ENCODE measurements around the gene SSPN. TPM values are rescaled to one million over a fixed set of nuclear protein-coding genes. Genes with fewer than 3 reads are reported as not detected.
A peak's percentile ranks its signal among the peaks of the same experiment; 100 is the strongest.

Gene SSPN
- total RNA-seq, 1 experiment from 2014 or later: 0.21 TPM

GRCh38 chr12:26246483-26247164 lies 51.3 kb downstream of the SSPN start:
- peak; percentile 82 for DNase-seq (ENCODE audit: unreplicated experiment)
- POLR2A ChIA-PET: interaction anchor here (0.5 to 1.9 kb wide), 13 partner anchors 18 to 149 kb away, joined by 3 to 16 read pairs (median 4); partner anchors contain the start of gene BHLHE41
- intact Hi-C loops (cut with micrococcal nuclease): no loop called here
- Mint-ChIP-seq H3K36me3 (ENCODE audit: insufficient read depth, unreplicated experiment) (peaks cover 3% of the 10 kb centered on the region), H3K9me3 (ENCODE audit: unreplicated experiment) (peaks cover 7% of the 10 kb centered on the region), H3K27me3 (ENCODE audit: insufficient read depth, unreplicated experiment) (no peaks in the 10 kb centered on the region), H3K27ac (ENCODE audit: low read depth, unreplicated experiment) (peak overlapping the region; percentile 32), H3K4me1 (ENCODE audit: insufficient read depth, unreplicated experiment) (peaks cover 9% of the 10 kb centered on the region), H3K4me3 (ENCODE audit: unreplicated experiment) (no peak overlapping the region)
- TF ChIP-seq CTCF (IDR thresholded peaks at IDR 0.05; ENCODE audit: unreplicated experiment): no peak
- no TSS peak for BruUV-seq (replicated peaks)
- CTCF ChIA-PET: interaction anchor here (0.8 to 1.9 kb wide), 4 partner anchors 9 to 128 kb away, joined by 3 to 5 read pairs (median 3); no protein-coding TSS in a partner anchor

- Mint-ChIP-seq H3K9me3 (ENCODE audit: unreplicated experiment) (peaks cover 7% of the 10 kb centered on the region), H3K27ac (ENCODE audit: low read depth, unreplicated experiment) (no peak overlapping the region), H3K27me3 (ENCODE audit: insufficient read depth, unreplicated experiment) (no peaks in the 10 kb centered on the region), H3K36me3 (ENCODE audit: insufficient read depth, unreplicated experiment) (peaks cover 5% of the 10 kb centered on the region), H3K4me1 (ENCODE audit: insufficient read depth, unreplicated experiment) (peaks cover 9% of the 10 kb centered on the region), H3K4me3 (ENCODE audit: unreplicated experiment) (no peak overlapping the region)
- TF ChIP-seq CTCF (IDR thresholded peaks at IDR 0.05; ENCODE audit: unreplicated experiment): no peak
- ChIA-PET CTCF (interaction anchor here (0.6 kb wide), 1 partner anchor 121 kb away, joined by 3 read pairs; no protein-coding TSS in a partner anchor), POLR2A (no interaction called here)
- BruUV-seq (replicated peaks): no TSS peak
- intact Hi-C loops (cut with micrococcal nuclease): no loop called here
- DNase-seq (ENCODE audit: unreplicated experiment): no peak
Observed at GRCh38 chr12:26247873-26248272, 52.5 kb downstream of the SSPN start.

GRCh38 chr12:26250801-26251200 lies 55.4 kb downstream of the SSPN start:
- CTCF ChIA-PET: interaction anchor here (1.0 kb wide), 1 partner anchor 15 kb away, joined by 3 read pairs; no protein-coding TSS in a partner anchor
- intact Hi-C loops (cut with micrococcal nuclease): no loop called here
- DNase-seq (ENCODE audit: unreplicated experiment): no peak
- H3K27ac Mint-ChIP-seq (ENCODE audit: low read depth, unreplicated experiment): no peak overlapping the region
- no peak for TF ChIP-seq CTCF (IDR thresholded peaks at IDR 0.05; ENCODE audit: unreplicated experiment)
- H3K4me3 Mint-ChIP-seq (ENCODE audit: unreplicated experiment): no peak overlapping the region
- H3K27me3 Mint-ChIP-seq (ENCODE audit: insufficient read depth, unreplicated experiment): no peaks in the 10 kb centered on the region
- POLR2A ChIA-PET: no interaction called here
- H3K4me1 Mint-ChIP-seq (ENCODE audit: insufficient read depth, unreplicated experiment): peaks cover 9% of the 10 kb centered on the region
- peaks cover 7% of the 10 kb centered on the region for H3K9me3 Mint-ChIP-seq (ENCODE audit: unreplicated experiment)
- BruUV-seq (replicated peaks): no TSS peak
- H3K36me3 Mint-ChIP-seq (ENCODE audit: insufficient read depth, unreplicated experiment): peaks cover 5% of the 10 kb centered on the region

GRCh38 chr12:26251600-26251999 lies 56.2 kb downstream of the SSPN start:
- ChIA-PET CTCF (interaction anchor here (0.6 to 0.9 kb wide), 2 partner anchors 132 to 213 kb away, joined by 3 read pairs; no protein-coding TSS in a partner anchor), POLR2A (interaction anchor here (1.1 to 3.0 kb wide), 2 partner anchors 12 kb away, joined by 3 to 11 read pairs; no protein-coding TSS in a partner anchor)
- Mint-ChIP-seq H3K27ac (ENCODE audit: low read depth, unreplicated experiment) (no peak overlapping the region), H3K27me3 (ENCODE audit: insufficient read depth, unreplicated experiment) (no peaks in the 10 kb centered on the region), H3K4me1 (ENCODE audit: insufficient read depth, unreplicated experiment) (peaks cover 5% of the 10 kb centered on the region), H3K36me3 (ENCODE audit: insufficient read depth, unreplicated experiment) (peaks cover 5% of the 10 kb centered on the region), H3K9me3 (ENCODE audit: unreplicated experiment) (peaks cover 7% of the 10 kb centered on the region), H3K4me3 (ENCODE audit: unreplicated experiment) (no peak overlapping the region)
- no TSS peak for BruUV-seq (replicated peaks)
- intact Hi-C loops (cut with micrococcal nuclease): no loop called here
- TF ChIP-seq CTCF (IDR thresholded peaks at IDR 0.05; ENCODE audit: unreplicated experiment): no peak
- no peak for DNase-seq (ENCODE audit: unreplicated experiment)

Data from MCF 10A (cell line).